GM23338 (cell line): Measurements from ENCODE around the gene ENC1. TPM values are rescaled to one million over a fixed set of nuclear protein-coding genes. Genes with fewer than 3 reads are reported as not detected.

Experiments
- ATAC-seq: fragments of 200-7000 bp; cut with Tn5 transposase; 3 replicates; pipeline ENCODE4 v1.9.1; 2020
- DNase-seq: peaks from one replicate; pipeline ENCODE4 v3.0.0-alpha.2; 2015; ENCODE audit warnings: low spot score
- H2AFZ ChIP-seq: fragments of 200-600 bp; sonication (generic); 2 replicates; pipeline ENCODE4 v1.8.0; 2016; ENCODE audit warnings: antibody characterized with exemption, mild to moderate bottlenecking, moderate library complexity
- H3F3A ChIP-seq: fragments of 200-600 bp; sonication (generic); replicated peaks from 2 replicates; pipeline ENCODE4 v1.8.0; 2017; ENCODE audit warnings: antibody characterized with exemption, mixed run types, low read depth
- H3K27ac ChIP-seq: fragments of 200-600 bp; sonication (generic); 2 replicates; pipeline ENCODE4 v1.6.1; 2016; ENCODE audit warnings: low read depth
- H3K27me3 ChIP-seq: fragments of 200-600 bp; sonication (generic); 2 replicates; pipeline ENCODE4 v1.8.0; 2016; ENCODE audit warnings: mild to moderate bottlenecking, mixed run types, moderate library complexity; ENCODE audit not compliant: insufficient read depth
- H3K36me3 ChIP-seq: fragments of 200-600 bp; sonication (generic); 2 replicates; pipeline ENCODE4 v1.8.0; 2016; ENCODE audit warnings: mild to moderate bottlenecking; ENCODE audit not compliant: insufficient read depth
- H3K4me1 ChIP-seq: fragments of 200-600 bp; sonication (generic); 2 replicates; pipeline ENCODE4 v1.8.0; 2016; ENCODE audit warnings: mild to moderate bottlenecking, moderate library complexity; ENCODE audit not compliant: insufficient read depth
- H3K4me2 ChIP-seq: fragments of 200-600 bp; sonication (generic); 2 replicates; pipeline ENCODE4 v1.7.1; 2017; ENCODE audit warnings: mixed run types
- H3K4me3 ChIP-seq: fragments of 200-600 bp; sonication (generic); 2 replicates; pipeline ENCODE4 v1.6.1; 2016; ENCODE audit warnings: mixed run types
- H3K79me2 ChIP-seq: fragments of 200-600 bp; sonication (generic); replicated peaks from 2 replicates; pipeline ENCODE4 v1.8.0; 2017; ENCODE audit warnings: mild to moderate bottlenecking; ENCODE audit not compliant: insufficient read depth
- H3K9me2 ChIP-seq: fragments of 200-600 bp; sonication (generic); 2 replicates; pipeline ENCODE4 v1.8.0; 2017; ENCODE audit not compliant: insufficient read depth
- H4K20me1 ChIP-seq: fragments of 200-600 bp; sonication (generic); replicated peaks from 2 replicates; pipeline ENCODE4 v1.8.0; 2017; ENCODE audit warnings: mild to moderate bottlenecking; ENCODE audit not compliant: insufficient read depth
- H3K27ac Mint-ChIP-seq: 2 replicates; pipeline ENCODE4 v1.8.0; 2020; ENCODE audit warnings: inconsistent platforms, mild to moderate bottlenecking, moderate library complexity, mixed read lengths
- H3K27me3 Mint-ChIP-seq: 3 replicates; pipeline ENCODE4 v1.8.0; 2022; ENCODE audit warnings: low read depth, mild to moderate bottlenecking, moderate library complexity, mixed read lengths, inconsistent platforms; ENCODE audit not compliant: insufficient read depth, poor library complexity
- H3K36me3 Mint-ChIP-seq: 3 replicates; pipeline ENCODE4 v1.8.0; 2021; ENCODE audit warnings: low read depth, mild to moderate bottlenecking, inconsistent platforms, moderate library complexity, mixed read lengths
- H3K4me1 Mint-ChIP-seq: 3 replicates; pipeline ENCODE4 v1.8.0; 2020; ENCODE audit warnings: mild to moderate bottlenecking, inconsistent platforms, mixed read lengths
- H3K4me3 Mint-ChIP-seq: 3 replicates; pipeline ENCODE4 v1.8.0; 2021; ENCODE audit warnings: moderate library complexity, mild to moderate bottlenecking, inconsistent platforms, mixed read lengths
- H3K9me3 Mint-ChIP-seq: 3 replicates; pipeline ENCODE4 v1.8.0; 2020; ENCODE audit warnings: moderate library complexity, mild to moderate bottlenecking, inconsistent platforms, mixed read lengths
- CREB1 ChIP-seq: fragments of 250-450 bp; sonication (Bioruptor Pico); IDR thresholded peaks from 2 replicates; pipeline ENCODE4 v1.5.0; 2020; ENCODE audit warnings: low read depth, mild to moderate bottlenecking, moderate library complexity
- EZH2 ChIP-seq: fragments of 200-600 bp; sonication (generic); IDR thresholded peaks from one replicate; pipeline ENCODE4 v1.8.0; 2017; ENCODE audit warnings: antibody characterized with exemption, mild to moderate bottlenecking, low read depth; ENCODE audit not compliant: unreplicated experiment
- EZH2phosphoT487 ChIP-seq: fragments of 200-600 bp; sonication (generic); IDR thresholded peaks from one replicate; pipeline ENCODE4 v1.8.1; 2018; ENCODE audit warnings: antibody characterized with exemption; ENCODE audit not compliant: unreplicated experiment
- NANOG ChIP-seq: IDR thresholded peaks from 2 replicates; pipeline ENCODE4 v1.6.1; 2016; ENCODE audit warnings: antibody characterized with exemption, borderline replicate concordance
- POLR2AphosphoS5 ChIP-seq: IDR thresholded peaks from 2 replicates; pipeline ENCODE4 v1.6.1; 2016; ENCODE audit warnings: antibody characterized with exemption, low read depth
- STAT1 ChIP-seq: IDR thresholded peaks from one replicate; pipeline ENCODE4 v1.6.1; 2016; ENCODE audit warnings: antibody characterized with exemption; ENCODE audit not compliant: unreplicated experiment
- ZNF331 ChIP-seq: fragments of 250-450 bp; sonication (Bioruptor Pico); IDR thresholded peaks from 2 replicates; pipeline ENCODE4 v1.5.0; 2020; ENCODE audit warnings: low read depth, mild to moderate bottlenecking, moderate library complexity
- polyA plus RNA-seq: library from polyadenylated mRNA; unstranded; fragments of >200 nt; fragmentation: Nextera tagmentation; extraction: Ambion mirVana; gene quantifications from 2 replicates; pipeline ENCODE4 v1.2.1, GENCODE V29; 2016
- total RNA-seq: library from RNA; depleted of rRNA; stranded (reverse); fragments of >200 nt; shearing (Covaris generic); gene quantifications from 2 replicates; pipeline ENCODE4 v1.2.3, GENCODE V29; 2014
- TF ChIP-seq, protein P1 (sequence below), 2 experiments: fragments of 200-600 bp in 1 of 2; sonication (generic) in 1 of 2; conservative IDR thresholded peaks; 2 replicates each; pipeline versions ENCODE4 v1.5.1 to v1.6.1; 2016 to 2017; ENCODE audit warnings: antibody characterized with exemption in 2 of 2, low read depth in 2 of 2, mild to moderate bottlenecking in 2 of 2, moderate library complexity in 1 of 2
- TF ChIP-seq, protein P2 (sequence below): IDR thresholded peaks from 2 replicates; pipeline ENCODE4 v1.6.1; 2016; ENCODE audit warnings: antibody characterized with exemption

ENC1 gene
- total and polyA plus RNA-seq, 2 experiments from 2014 or later = 8.2 to 27.9 TPM

DNA sequence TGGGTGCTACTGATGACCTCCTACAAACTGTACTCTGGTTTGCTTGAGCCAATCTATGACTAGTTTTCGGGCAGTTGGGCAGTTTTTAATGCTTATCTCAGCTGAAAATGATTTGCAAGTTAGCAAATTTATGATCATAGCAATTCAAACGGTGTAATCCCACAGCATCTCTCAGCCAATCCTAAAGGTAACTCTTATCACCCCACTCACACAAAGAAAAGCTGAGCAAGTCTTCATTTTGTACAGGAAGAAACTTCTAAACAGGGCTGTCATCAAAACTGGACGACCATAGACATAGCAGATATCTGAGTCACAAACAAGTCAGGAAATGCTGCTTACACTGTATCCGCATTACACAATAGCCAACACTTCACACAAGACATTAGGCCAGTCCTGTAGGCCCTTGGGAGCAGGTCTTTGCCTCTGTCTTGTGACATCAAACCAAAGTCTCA is 2.6 kb upstream of the ENC1 start:
- Histone ChIP-seq H3K79me2 (peaks cover 18% of the 10 kb centered on the region), H3K4me1 (peaks cover 25% of the 10 kb centered on the region), H3K36me3 (no peaks in the 10 kb centered on the region), H2AFZ (no peak overlapping the region), H3F3A (0 out of 2 replicates have a peak, but pooled peaks cover 6% of the 10 kb centered on the region), H3K4me3 (no peak overlapping the region), H4K20me1 (peaks cover 15% of the 10 kb centered on the region), H3K4me2 (no peak overlapping the region), H3K27ac (no peak overlapping the region), H3K27me3 (peaks cover 41% of the 10 kb centered on the region), H3K9me2 (no peaks in the 10 kb centered on the region)
- DNase-seq (no peak), ATAC-seq (no peak)
- Mint-ChIP-seq H3K36me3 (no peaks in the 10 kb centered on the region; the same call in 2 of the 3 replicates), H3K27ac (no peak overlapping the region), H3K4me3 (no peak overlapping the region), H3K9me3 (no peaks in the 10 kb centered on the region), H3K4me1 (peaks cover 24% of the 10 kb centered on the region), H3K27me3 (peaks cover 13% of the 10 kb centered on the region)
- TF ChIP-seq NANOG = no peak
- TF ChIP-seq, protein P1, sequence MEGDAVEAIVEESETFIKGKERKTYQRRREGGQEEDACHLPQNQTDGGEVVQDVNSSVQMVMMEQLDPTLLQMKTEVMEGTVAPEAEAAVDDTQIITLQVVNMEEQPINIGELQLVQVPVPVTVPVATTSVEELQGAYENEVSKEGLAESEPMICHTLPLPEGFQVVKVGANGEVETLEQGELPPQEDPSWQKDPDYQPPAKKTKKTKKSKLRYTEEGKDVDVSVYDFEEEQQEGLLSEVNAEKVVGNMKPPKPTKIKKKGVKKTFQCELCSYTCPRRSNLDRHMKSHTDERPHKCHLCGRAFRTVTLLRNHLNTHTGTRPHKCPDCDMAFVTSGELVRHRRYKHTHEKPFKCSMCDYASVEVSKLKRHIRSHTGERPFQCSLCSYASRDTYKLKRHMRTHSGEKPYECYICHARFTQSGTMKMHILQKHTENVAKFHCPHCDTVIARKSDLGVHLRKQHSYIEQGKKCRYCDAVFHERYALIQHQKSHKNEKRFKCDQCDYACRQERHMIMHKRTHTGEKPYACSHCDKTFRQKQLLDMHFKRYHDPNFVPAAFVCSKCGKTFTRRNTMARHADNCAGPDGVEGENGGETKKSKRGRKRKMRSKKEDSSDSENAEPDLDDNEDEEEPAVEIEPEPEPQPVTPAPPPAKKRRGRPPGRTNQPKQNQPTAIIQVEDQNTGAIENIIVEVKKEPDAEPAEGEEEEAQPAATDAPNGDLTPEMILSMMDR (conservative IDR thresholded peaks at IDR 0.05; ENCODE audit: low read depth in 2 of 2) = no peak
- TF ChIP-seq EZH2phosphoT487 = no peak
- TF ChIP-seq, protein P2, sequence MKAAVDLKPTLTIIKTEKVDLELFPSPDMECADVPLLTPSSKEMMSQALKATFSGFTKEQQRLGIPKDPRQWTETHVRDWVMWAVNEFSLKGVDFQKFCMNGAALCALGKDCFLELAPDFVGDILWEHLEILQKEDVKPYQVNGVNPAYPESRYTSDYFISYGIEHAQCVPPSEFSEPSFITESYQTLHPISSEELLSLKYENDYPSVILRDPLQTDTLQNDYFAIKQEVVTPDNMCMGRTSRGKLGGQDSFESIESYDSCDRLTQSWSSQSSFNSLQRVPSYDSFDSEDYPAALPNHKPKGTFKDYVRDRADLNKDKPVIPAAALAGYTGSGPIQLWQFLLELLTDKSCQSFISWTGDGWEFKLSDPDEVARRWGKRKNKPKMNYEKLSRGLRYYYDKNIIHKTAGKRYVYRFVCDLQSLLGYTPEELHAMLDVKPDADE = no peak
- TF ChIP-seq EZH2 = no peak
- TF ChIP-seq POLR2AphosphoS5 = no peak

- Histone ChIP-seq H3K27me3 (peaks cover 43% of the 10 kb centered on the region), H4K20me1 (peaks cover 20% of the 10 kb centered on the region), H3K9me2 (no peaks in the 10 kb centered on the region), H2AFZ (peak overlapping the region; percentile 98), H3K4me2 (peak overlapping the region; percentile 99), H3K79me2 (peaks cover 24% of the 10 kb centered on the region), H3K27ac (no peak overlapping the region), H3K4me3 (peak overlapping the region; percentile 99), H3F3A (0 out of 2 replicates have a peak, but pooled peaks cover 6% of the 10 kb centered on the region), H3K36me3 (no peaks in the 10 kb centered on the region), H3K4me1 (peaks cover 28% of the 10 kb centered on the region)
- no peak overlapping the region for H3K27ac Mint-ChIP-seq
- peak overlapping the region; percentile 95; the same call in 2 of the 3 replicates for H3K4me3 Mint-ChIP-seq
- TF ChIP-seq, protein P1 (conservative IDR thresholded peaks at IDR 0.05; ENCODE audit: low read depth in 2 of 2) = no peak
- TF ChIP-seq EZH2phosphoT487 (no peak), EZH2 (no peak), ZNF331 (CRISPR knock-in tag) (no peak), CREB1 (no peak), POLR2AphosphoS5 (no peak), STAT1 (no peak)
- H3K36me3 Mint-ChIP-seq = no peaks in the 10 kb centered on the region; the same call in 2 of the 3 replicates
- ATAC-seq (no peak), DNase-seq (no peak)
- peaks cover 13% of the 10 kb centered on the region for H3K27me3 Mint-ChIP-seq
- H3K4me1 Mint-ChIP-seq = peaks cover 30% of the 10 kb centered on the region
- no peaks in the 10 kb centered on the region for H3K9me3 Mint-ChIP-seq
Measured at GRCh38 chr5:74642543-74642863, 2.0 kb upstream of the ENC1 start.
